Vagina (tissue), 2 donors: ENCODE measurements around the gene ARID5A. TPM values are rescaled to one million over a fixed set of nuclear protein-coding genes. Genes with fewer than 3 reads are reported as not detected.

Experiments used
- DNase-seq, 2 donors: peaks; one replicate each; pipeline ENCODE4 v3.0.0-alpha.2; 2017; ENCODE audit errors: extremely low spot score in 2 of 2
- H3K27ac ChIP-seq: fragments of 200-600 bp; sonication (generic); one replicate; pipeline ENCODE4 v1.5.1; 2019
- H3K27me3 ChIP-seq: fragments of 200-600 bp; sonication (generic); one replicate; pipeline ENCODE4 v1.5.1; 2019
- H3K36me3 ChIP-seq, 2 donors: fragments of 200-600 bp; sonication (generic); one replicate each; pipeline ENCODE4 v1.5.1; 2017 to 2019
- H3K4me1 ChIP-seq: fragments of 200-600 bp; sonication (generic); one replicate; pipeline ENCODE4 v1.5.1; 2019
- H3K4me3 ChIP-seq, 2 donors: fragments of 200-600 bp; sonication (generic); 1 replicate in 1 of 2; 2 replicates in 1 of 2; pipeline ENCODE4 v1.5.1; 2016 to 2019
- H3K9me3 ChIP-seq: fragments of 200-600 bp; sonication (generic); one replicate; pipeline ENCODE4 v1.5.1; 2019
- POLR2A ChIP-seq, 2 donors: fragments of 450-650 bp; IDR thresholded peaks; one replicate each; pipeline ENCODE4 v1.6.1; 2017; ENCODE audit warnings: antibody characterized with exemption in 2 of 2, mild to moderate bottlenecking in 2 of 2, moderate library complexity in 2 of 2
- POLR2AphosphoS5 ChIP-seq, 2 donors: sonication (generic); formaldehyde crosslinking; IDR thresholded peaks; one replicate each; pipeline ENCODE4 v1.9.0; 2017; ENCODE audit warnings: antibody characterized with exemption in 2 of 2, mild to moderate bottlenecking in 2 of 2, low read depth in 1 of 2; ENCODE audit not compliant: insufficient read depth in 1 of 2
- intact Hi-C: fragments of 100-400 bp; cut with DNase I; formaldehyde crosslinking; loops from one replicate; pipeline ENCODE4 v1.15.1; 2023
- total RNA-seq: library from RNA; depleted of rRNA; stranded (reverse); fragments of >200 nt; gene quantifications from one replicate; pipeline ENCODE4 v1.2.3, GENCODE V29; 2016
- TF ChIP-seq, protein P1 (sequence below), 3 experiments: fragments of 450-650 bp in 2 of 3; fragments of 200-600 bp in 1 of 3; sonication (generic) in 1 of 3; IDR thresholded peaks; one replicate each; pipeline ENCODE4 v1.5.1; 2017 to 2019; ENCODE audit warnings: antibody characterized with exemption in 3 of 3, mild to moderate bottlenecking in 2 of 3, moderate library complexity in 2 of 3

Gene ARID5A
- total RNA-seq, 1 donor from 2014 or later: 34.1 TPM

DNA sequence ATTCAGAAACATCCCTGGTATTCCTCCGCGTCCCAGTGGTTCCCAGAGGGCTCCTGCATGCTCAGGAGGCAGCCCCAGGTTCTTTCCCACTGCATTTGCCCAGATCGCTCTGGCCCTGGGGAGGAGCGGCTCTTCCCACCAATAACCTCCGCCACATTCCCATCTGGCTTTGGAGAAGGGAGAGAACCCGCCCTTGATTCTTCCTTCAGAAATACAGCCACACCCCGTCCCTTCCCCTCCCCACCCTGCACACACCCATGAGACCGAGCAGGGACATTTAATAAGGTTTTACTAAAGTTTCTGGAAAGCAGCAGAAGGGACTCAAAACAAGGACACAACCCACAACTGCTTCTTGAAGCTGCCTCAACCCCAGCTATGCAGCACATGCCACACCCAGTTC, 21.9 kb downstream of the ARID5A start:
- TF ChIP-seq, protein P1, sequence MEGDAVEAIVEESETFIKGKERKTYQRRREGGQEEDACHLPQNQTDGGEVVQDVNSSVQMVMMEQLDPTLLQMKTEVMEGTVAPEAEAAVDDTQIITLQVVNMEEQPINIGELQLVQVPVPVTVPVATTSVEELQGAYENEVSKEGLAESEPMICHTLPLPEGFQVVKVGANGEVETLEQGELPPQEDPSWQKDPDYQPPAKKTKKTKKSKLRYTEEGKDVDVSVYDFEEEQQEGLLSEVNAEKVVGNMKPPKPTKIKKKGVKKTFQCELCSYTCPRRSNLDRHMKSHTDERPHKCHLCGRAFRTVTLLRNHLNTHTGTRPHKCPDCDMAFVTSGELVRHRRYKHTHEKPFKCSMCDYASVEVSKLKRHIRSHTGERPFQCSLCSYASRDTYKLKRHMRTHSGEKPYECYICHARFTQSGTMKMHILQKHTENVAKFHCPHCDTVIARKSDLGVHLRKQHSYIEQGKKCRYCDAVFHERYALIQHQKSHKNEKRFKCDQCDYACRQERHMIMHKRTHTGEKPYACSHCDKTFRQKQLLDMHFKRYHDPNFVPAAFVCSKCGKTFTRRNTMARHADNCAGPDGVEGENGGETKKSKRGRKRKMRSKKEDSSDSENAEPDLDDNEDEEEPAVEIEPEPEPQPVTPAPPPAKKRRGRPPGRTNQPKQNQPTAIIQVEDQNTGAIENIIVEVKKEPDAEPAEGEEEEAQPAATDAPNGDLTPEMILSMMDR (IDR thresholded peaks at IDR 0.05): no peak
- TF ChIP-seq POLR2A (IDR thresholded peaks at IDR 0.05) (no peak), POLR2AphosphoS5 (IDR thresholded peaks at IDR 0.05; ENCODE audit: insufficient read depth in 1 of 2, low read depth in 1 of 2) (no peak)
- intact Hi-C loops: no loop called here
- no peak for DNase-seq

DNA sequence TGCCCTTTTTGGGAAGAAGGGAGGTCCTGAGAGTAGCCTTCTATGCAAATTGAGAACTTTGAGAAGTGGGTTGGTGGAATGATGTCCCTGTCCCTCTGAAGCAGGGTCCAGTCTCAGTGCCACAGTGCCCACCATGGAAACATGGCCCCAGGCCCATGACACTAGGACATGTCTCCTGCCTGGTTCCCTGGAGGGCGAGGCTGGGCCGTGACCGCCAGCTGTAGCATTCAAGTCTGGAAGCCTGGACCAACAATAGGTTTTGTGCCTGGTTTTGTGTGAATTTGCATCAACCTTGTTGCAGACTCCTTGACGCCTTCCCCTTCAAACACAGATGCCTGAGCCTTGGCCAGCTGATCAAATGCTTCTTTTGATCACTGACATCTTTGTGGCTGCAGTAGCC, 27.5 kb downstream of the ARID5A start:
- no peaks in the 10 kb centered on the region for H3K9me3 ChIP-seq
- DNase-seq: no peak
- H3K27ac ChIP-seq: no peak overlapping the region
- no peak overlapping the region for H3K4me3 ChIP-seq
- no peaks in the 10 kb centered on the region for H3K4me1 ChIP-seq
- no peaks in the 10 kb centered on the region for H3K36me3 ChIP-seq
- intact Hi-C loops: no loop called here
- TF ChIP-seq POLR2A (IDR thresholded peaks at IDR 0.05): no peak
- TF ChIP-seq POLR2AphosphoS5 (IDR thresholded peaks at IDR 0.05; ENCODE audit: insufficient read depth in 1 of 2, low read depth in 1 of 2): no peak
- TF ChIP-seq, protein P1 (IDR thresholded peaks at IDR 0.05): no peak
- no peaks in the 10 kb centered on the region for H3K27me3 ChIP-seq

More for the DNA sequence above, 21.9 kb downstream of the ARID5A start:
- Histone ChIP-seq H3K4me3 (no peak overlapping the region), H3K36me3 (no peaks in the 10 kb centered on the region), H3K9me3 (no peaks in the 10 kb centered on the region), H3K27ac (no peak overlapping the region), H3K4me1 (peaks cover 11% of the 10 kb centered on the region), H3K27me3 (no peaks in the 10 kb centered on the region)

DNA sequence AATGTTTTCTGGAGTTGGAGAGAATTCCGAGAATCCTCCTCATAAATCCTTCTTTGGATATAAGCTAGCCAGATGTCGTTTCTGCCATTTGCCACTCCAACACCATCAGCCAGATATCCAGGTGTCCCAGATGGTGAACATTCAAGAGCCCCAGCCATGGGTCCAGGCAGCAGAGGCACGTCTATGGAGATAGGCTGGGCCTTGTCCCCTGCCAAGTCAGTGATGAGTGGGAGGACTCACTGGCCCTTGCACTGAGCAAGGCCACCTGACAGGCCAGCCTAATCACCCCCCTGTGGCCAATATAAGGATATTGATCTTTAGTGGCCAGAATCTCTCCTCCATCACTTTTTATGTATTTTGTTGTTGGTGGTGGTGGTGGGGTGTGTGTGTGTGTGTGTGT, 28.0 kb downstream of the ARID5A start:
- Histone ChIP-seq H3K4me3 (no peak overlapping the region), H3K4me1 (no peaks in the 10 kb centered on the region), H3K27ac (no peak overlapping the region), H3K9me3 (no peaks in the 10 kb centered on the region), H3K27me3 (no peaks in the 10 kb centered on the region), H3K36me3 (no peaks in the 10 kb centered on the region)
- DNase-seq: no peak
- TF ChIP-seq POLR2AphosphoS5 (IDR thresholded peaks at IDR 0.05; ENCODE audit: insufficient read depth in 1 of 2, low read depth in 1 of 2) (no peak), POLR2A (IDR thresholded peaks at IDR 0.05) (no peak)
- TF ChIP-seq, protein P1 (IDR thresholded peaks at IDR 0.05): no peak
- intact Hi-C loops: no loop called here

DNA sequence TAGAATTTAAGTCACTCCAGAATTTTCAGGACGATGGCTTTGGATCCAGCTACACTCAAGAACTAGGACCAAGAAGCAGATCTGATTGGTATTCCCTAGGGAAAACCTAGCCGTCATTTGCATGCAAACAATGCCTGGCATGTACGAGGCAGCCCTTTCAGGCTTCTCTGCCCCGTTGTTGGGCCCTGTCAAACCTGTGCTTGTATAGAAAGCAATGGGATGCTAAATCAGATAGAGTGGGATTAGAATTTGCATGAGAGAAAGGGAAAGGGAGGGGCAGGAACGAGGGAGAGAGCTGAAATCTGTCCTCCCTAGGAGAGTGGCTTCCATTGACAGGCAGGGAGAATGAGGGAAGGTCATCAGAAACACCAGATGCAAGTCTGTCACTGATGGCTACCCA, 28.6 kb downstream of the ARID5A start:
- DNase-seq: no peak
- TF ChIP-seq POLR2A (IDR thresholded peaks at IDR 0.05): no peak
- no peak for TF ChIP-seq POLR2AphosphoS5 (IDR thresholded peaks at IDR 0.05; ENCODE audit: insufficient read depth in 1 of 2, low read depth in 1 of 2)
- TF ChIP-seq, protein P1 (IDR thresholded peaks at IDR 0.05): no peak
- H3K27ac ChIP-seq: no peak overlapping the region
- H3K36me3 ChIP-seq: no peaks in the 10 kb centered on the region
- no peaks in the 10 kb centered on the region for H3K27me3 ChIP-seq
- H3K4me3 ChIP-seq: no peak overlapping the region
- no peaks in the 10 kb centered on the region for H3K9me3 ChIP-seq
- no peaks in the 10 kb centered on the region for H3K4me1 ChIP-seq
- intact Hi-C loops: no loop called here

DNA sequence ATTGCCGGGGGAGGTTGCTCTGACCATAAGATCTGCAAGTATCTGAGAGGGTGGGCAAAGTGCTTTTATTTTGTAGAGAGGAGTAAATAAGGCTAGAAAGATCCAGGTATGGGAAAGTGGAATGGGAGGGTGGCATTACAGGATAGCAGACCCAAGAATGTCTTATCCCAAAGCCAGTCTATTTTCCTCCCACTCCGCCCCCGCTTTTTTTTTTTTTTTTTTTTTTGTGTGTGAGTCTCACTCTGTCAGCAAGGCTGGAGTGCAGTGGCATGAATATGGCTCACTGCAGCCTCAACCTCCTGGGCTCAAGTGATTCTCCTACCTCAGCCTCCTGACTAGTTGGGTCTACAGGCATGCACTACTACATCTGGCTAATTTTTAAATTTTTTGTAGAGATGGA, 31.5 kb downstream of the ARID5A start:
- TF ChIP-seq, protein P1 (IDR thresholded peaks at IDR 0.05): no peak
- TF ChIP-seq POLR2A (IDR thresholded peaks at IDR 0.05) (no peak), POLR2AphosphoS5 (IDR thresholded peaks at IDR 0.05; ENCODE audit: insufficient read depth in 1 of 2, low read depth in 1 of 2) (no peak)
- H3K27me3 ChIP-seq: no peaks in the 10 kb centered on the region
- H3K9me3 ChIP-seq: no peaks in the 10 kb centered on the region
- no peak overlapping the region for H3K4me3 ChIP-seq
- H3K36me3 ChIP-seq: no peaks in the 10 kb centered on the region
- no peak for DNase-seq
- intact Hi-C loops: no loop called here
- no peak overlapping the region for H3K27ac ChIP-seq
- H3K4me1 ChIP-seq: no peaks in the 10 kb centered on the region
